ENCODE data around the gene RND2.
A peak's percentile ranks its signal among the peaks of the same experiment; 100 is the strongest.

RND2 gene

DNA sequence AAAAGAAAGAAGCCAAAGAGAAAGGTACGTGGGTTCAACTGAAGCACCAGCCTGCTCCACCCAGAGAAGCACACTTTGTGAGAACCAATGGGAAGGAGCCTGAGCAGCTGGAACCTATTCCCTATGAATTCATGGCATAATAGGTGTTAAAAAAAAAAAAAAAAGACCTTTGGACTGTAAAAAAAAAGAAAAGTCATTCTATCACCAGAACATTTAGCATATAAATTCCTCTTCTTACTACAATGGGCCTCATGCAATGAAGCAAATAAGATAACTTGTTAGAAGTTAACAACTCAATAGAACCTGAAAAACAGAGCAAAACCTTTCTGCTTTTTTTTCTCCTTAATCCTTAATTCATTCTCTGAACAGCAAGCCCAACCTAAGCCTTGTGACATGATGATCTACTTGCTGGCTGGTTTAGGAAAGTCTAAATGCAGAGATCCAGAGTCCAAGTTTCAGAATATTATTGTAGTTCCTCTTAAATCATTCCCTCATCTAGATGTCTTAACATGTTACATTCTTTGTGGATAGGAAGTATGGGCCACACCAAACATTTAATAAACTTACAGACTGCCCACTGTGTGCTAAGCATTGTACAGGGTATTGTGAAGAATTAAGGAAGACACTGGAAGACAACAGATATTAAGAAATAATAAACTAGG, 54.7 kb downstream of the RND2 start:
- DNase-seq, result peak; percentile 0

Measured in inflammatory macrophage treated with lipopolysaccharide for 4 hours (primary cell).